CD4-positive, alpha-beta T cell treated with Interferon alpha-2 for 1 hour (primary cell): ENCODE results near the gene ADARB2.

ENCODE experiments used
- DNase-seq, 2 donors: peaks; one replicate each; pipeline ENCODE4 v3.0.0-alpha.2; 2020 to 2022

ADARB2 gene

DNA sequence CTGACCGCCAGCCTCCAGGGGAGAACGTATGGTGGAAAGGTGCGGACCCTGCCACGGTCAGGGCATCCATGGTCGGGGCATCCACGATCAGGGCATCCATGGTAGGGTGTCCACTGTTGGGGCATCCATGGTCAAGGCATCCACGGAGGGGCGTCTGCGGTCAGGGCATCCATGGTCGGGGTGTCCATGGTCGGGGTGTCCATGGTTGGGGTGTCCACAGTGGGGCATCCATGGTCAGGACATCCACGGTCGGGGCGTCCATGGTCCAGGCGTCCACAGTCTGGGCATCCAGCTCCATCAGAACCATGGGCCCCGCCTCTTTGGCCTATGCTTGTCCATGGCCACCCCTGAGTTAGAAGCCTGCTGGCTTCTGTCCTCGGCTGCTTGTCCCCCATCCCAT, 148.1 kb downstream of the ADARB2 start:
- DNase-seq, result no peak

GRCh38 chr10:1582739-1583138, 154.6 kb downstream of the ADARB2 start:
- DNase-seq, result no peak

DNA sequence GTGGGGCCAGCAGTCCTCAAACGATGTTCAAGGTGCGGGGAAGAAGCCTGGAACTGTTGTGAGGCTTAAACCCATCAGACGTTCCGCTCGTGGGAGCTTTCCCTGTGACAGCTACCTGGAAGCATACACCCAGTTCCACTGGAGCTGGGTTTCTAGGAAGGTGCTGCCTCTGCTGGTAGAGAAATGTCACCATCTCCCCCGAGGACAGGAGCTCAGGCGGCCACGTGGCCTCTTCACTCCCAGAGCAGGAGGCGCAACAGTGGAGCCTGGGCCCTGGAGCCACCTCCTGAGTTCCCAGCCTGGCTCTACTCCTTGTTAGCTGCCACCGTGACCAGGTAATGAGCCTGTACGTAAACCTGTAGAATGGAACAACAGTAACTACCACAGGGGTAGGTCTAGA, 156.1 kb downstream of the ADARB2 start:
- no peak for DNase-seq

GRCh38 chr10:1579671-1580070, 157.7 kb downstream of the ADARB2 start:
- DNase-seq, result no peak

DNA sequence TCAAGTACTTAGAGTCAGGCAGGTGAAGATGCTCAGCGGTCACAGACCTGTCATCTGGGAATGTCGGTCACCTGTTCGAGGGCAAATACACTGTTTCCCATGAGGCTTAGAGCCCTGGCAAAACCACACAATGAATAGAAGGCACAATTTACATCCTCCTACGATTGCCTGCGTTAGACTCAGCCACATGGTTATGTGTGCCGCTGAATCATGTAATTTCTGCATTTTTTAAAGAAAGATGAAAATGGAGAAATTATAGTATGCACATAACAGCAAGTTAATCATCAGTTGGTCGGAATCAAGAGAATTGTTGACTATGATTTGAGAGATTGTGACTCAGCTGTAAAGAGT, 158.2 kb downstream of the ADARB2 start:
- DNase-seq, result no peak

DNA sequence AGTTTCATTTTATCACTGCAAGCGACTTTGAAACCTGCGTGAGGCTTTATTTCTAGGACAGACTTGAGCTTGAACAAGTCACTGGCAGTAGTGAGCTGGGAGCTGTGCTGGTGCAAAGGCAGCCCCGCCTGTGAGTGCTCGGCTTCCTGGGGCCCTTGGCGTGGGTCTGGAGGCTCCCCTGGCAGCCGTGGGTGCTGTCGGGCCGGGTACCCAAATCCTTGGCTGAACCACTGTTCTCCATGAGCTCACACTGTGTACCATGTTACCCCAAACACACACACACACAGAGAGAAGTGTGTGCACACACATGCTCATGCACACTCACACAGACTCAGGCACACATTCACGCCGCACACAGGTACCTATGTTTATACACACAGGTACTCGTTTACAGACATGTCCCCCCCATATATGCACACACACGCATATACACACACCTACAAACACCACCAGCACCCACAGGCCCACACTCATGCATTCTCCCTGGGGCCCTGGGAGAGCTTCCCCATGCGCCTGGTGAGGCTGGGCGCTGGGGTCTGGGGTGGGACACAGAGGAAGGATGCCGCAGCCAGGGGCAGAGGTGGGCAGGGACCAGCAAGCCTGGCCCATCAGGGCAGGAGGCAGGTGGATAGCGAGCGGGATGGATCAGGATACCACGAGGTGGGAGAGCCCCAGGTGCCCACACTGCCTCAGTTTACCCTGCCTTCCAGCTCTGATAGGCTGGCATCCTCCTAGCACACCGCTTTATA, 158.8 kb downstream of the ADARB2 start:
- no peak for DNase-seq

DNA sequence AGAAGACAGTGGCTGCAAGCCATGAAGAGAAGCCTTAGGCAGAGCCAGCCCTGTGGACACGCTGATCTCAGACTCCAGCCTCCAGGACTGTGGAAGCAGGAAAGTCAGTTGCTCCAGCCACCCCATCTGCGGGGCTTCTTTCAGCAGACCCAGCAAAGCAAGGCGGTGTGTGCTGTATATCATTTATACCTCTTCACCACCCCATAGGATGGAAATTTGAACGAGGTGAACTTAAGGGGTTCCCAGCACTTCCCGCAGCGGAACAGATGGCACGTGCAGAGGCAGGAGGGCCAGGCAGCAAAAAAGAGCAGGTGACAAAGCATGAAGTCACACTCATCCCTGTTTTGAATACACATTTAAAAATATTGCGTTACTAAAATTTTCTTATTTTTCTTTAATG, 159.4 kb downstream of the ADARB2 start:
- DNase-seq, result no peak

GRCh38 chr10:1577373-1577770, 160.0 kb downstream of the ADARB2 start:
- no peak for DNase-seq

DNA sequence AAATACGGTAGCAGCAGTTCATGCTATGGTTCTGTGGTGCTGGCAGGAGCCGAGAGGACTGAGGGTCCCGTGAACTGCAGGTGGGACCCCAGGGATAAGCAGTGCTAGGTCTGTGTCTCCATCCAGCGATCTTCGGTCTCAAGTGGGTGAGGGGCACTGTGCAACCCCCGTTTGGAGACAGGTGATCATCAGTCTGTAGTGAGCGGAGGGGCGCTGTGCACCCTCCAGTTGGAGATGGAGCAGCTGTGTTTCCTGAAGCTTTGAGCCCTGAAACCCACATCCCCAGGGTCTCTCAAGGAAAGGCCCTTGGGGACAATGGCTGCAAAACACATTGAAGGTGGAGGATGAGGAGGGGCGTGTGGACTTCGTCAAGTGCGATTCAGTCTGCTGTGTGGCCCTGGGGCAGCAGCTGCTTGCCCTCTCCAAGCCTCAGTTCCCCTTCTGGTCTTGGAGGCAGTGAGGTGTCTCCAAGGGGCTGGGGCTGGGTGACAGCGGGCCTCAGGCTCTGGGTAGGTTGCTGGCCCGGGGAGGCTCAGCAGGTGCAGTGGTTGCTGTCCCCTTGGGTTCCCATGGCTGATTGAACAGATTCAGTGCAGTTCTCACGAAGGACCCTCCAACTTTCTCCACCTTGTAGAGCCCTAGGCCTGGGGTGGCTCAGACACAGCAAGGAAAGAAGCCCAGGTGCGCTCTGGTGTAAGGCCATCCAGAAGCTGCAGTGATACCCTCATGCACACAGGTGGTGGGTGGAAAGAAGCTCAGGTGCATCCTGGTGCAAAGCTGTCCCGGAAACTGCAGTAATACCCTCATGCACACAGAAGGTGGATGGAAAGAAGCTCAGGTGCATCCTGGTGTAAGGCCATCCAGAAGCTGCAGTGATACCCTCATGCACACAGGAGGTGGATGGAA, 160.6 kb downstream of the ADARB2 start:
- no peak for DNase-seq

DNA sequence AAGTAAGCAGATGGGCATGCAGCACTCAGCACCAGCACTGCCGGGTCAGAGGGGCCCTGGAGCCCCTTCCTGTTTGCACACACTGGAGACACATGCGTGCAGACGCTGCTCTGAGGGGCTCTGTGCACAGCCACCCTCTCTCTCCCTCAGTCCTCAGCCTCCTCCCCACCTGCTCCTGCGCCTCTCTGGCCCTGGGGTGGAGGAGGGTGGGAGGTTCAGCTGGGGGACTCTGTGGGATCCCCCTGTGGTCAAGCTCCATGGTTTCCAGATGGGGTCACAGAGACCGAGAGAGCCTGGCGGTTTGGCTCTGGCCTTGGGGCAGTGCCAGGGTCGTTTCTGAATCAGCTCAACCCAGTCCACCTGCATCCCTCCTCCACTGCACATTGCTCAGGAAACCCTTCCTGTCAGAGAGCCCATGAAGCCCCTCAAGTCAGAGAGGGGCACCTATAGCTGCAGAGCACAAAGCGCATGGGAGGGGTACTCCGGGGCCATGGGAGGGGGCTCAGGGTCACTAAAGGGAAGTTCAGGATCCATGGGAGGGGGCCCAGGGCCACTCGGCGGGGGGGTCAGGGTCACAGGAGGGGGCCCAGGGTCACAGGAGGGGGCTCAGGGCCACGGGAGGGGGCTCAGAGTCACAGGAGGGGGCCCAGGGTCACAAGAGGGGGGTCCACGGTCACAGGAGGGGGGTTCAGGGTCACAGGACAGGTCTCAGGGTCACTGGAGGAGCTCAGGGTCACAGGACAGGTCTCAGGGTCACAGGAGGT, 161.7 kb downstream of the ADARB2 start:
- no peak for DNase-seq

- DNase-seq, result no peak
Measured at GRCh38 chr10:1574719-1575118, 162.6 kb downstream of the ADARB2 start.

GRCh38 chr10:1573981-1574380, 163.3 kb downstream of the ADARB2 start:
- DNase-seq, result no peak

- DNase-seq, result no peak
Measured at GRCh38 chr10:1573334-1573969, 163.9 kb downstream of the ADARB2 start.

GRCh38 chr10:1572519-1573333, 164.6 kb downstream of the ADARB2 start:
- no peak for DNase-seq

DNA sequence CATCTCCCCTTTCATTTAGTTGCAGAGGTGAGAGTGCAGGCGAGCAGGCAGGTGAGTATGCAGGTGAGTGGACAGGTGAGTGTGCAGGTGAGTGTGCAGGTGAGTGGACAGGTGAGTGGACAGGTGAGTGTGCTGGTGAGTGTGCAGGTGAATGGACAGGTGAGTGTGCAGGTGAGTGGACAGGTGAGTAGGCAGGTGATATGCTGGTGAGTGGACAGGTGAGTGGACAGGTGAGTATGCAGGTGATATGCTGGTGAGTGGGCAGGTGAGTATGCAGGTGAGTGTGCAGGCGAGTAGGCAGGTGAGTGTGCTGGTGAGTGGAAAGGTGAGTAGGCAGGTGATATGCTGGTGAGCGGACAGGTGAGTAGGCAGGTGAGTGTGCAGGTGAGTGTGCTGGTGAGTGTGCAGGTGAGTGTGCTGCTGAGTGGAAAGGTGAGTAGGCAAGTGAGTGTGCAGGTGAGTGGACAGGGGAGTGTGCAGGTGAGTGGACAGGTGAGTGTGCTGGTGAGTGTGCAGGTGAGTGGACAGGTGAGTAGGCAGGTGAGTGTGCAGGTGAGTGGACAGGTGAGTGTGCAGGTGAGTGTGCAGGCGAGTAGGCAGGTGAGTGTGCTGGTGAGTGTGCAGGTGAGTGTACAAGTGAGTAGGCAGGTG, 165.6 kb downstream of the ADARB2 start:
- DNase-seq, result no peak

GRCh38 chr10:1570416-1571051, 166.8 kb downstream of the ADARB2 start:
- no peak for DNase-seq

GRCh38 chr10:1569208-1569607, 168.1 kb downstream of the ADARB2 start:
- DNase-seq, result no peak

GRCh38 chr10:1567742-1568495, 169.4 kb downstream of the ADARB2 start:
- DNase-seq, result no peak

- DNase-seq, result no peak
Measured at GRCh38 chr10:1567152-1567551, 170.2 kb downstream of the ADARB2 start.

GRCh38 chr10:1564791-1565190, 172.5 kb downstream of the ADARB2 start:
- no peak for DNase-seq
